ENCODE data around the gene E2F8.
A peak's percentile ranks its signal among the peaks of the same experiment; 100 is the strongest.
"Not testable (repeated sequence)": the region's sequence is repeated elsewhere in the genome, so short reads cannot be mapped to it uniquely, and the experiment has no call there.

The E2F8 gene

GRCh38 chr11:19267567-19267966 is 26.8 kb upstream of the E2F8 start:
- Mint-ChIP-seq H3K36me3 (no peaks in the 10 kb centered on the region), H3K27me3 (peaks cover 24% of the 10 kb centered on the region), H3K4me1 (no peaks in the 10 kb centered on the region), H3K4me3 (no peak overlapping the region), H3K9me3 (no peaks in the 10 kb centered on the region), H3K27ac (no peak overlapping the region)
- CTCF ChIA-PET: no interaction called here
- DNase-seq: no peak

- H3K9me3 Mint-ChIP-seq: no peaks in the 10 kb centered on the region
- H3K36me3 Mint-ChIP-seq: no peaks in the 10 kb centered on the region
- DNase-seq: no peak
- H3K4me3 Mint-ChIP-seq: no peak overlapping the region
- H3K4me1 Mint-ChIP-seq: no peaks in the 10 kb centered on the region
- no peak overlapping the region for H3K27ac Mint-ChIP-seq
- H3K27me3 Mint-ChIP-seq: peaks cover 17% of the 10 kb centered on the region
- CTCF ChIA-PET: no interaction called here
These were observed 22.6 kb upstream of the E2F8 start for GRCh38 chr11:19263333-19263732.

GRCh38 chr11:19259487-19260345 is 19.0 kb upstream of the E2F8 start:
- no peaks in the 10 kb centered on the region for H3K36me3 Mint-ChIP-seq
- H3K27ac Mint-ChIP-seq: no peak overlapping the region

GRCh38 chr11:19258641-19259230 is 18.0 kb upstream of the E2F8 start:
- no peaks in the 10 kb centered on the region for H3K4me1 Mint-ChIP-seq
- H3K9me3 Mint-ChIP-seq: peaks cover 3% of the 10 kb centered on the region
- no peak overlapping the region for H3K27ac Mint-ChIP-seq
- no peaks in the 10 kb centered on the region for H3K36me3 Mint-ChIP-seq
- DNase-seq: no peak
- peaks cover 19% of the 10 kb centered on the region for H3K27me3 Mint-ChIP-seq
- H3K4me3 Mint-ChIP-seq: no peak overlapping the region
- CTCF ChIA-PET: interaction anchor here (0.8 to 2.2 kb wide), 7 partner anchors 13 to 295 kb away, joined by 3 to 15 read pairs (median 3); no protein-coding TSS in a partner anchor

More at GRCh38 chr11:19259487-19260345, 19.0 kb upstream of the E2F8 start:
- CTCF ChIA-PET: interaction anchor here (0.6 to 2.2 kb wide), 11 partner anchors 14 to 518 kb away, joined by 3 to 15 read pairs (median 3); no protein-coding TSS in a partner anchor
- H3K27me3 Mint-ChIP-seq: peaks cover 16% of the 10 kb centered on the region
- no peaks in the 10 kb centered on the region for H3K4me1 Mint-ChIP-seq
- H3K4me3 Mint-ChIP-seq: no peak overlapping the region
- H3K9me3 Mint-ChIP-seq: peaks cover 3% of the 10 kb centered on the region
- peak; percentile 79 for DNase-seq

- CTCF ChIA-PET, H3K9me3 Mint-ChIP-seq: not testable (repeated sequence)
- peaks cover 29% of the 10 kb centered on the region for H3K27me3 Mint-ChIP-seq
These were observed 13.7 kb upstream of the E2F8 start for GRCh38 chr11:19254441-19254840.

GRCh38 chr11:19253817-19254216 is 13.1 kb upstream of the E2F8 start:
- no peak overlapping the region for H3K27ac Mint-ChIP-seq
- DNase-seq: no peak
- no peak overlapping the region for H3K4me3 Mint-ChIP-seq
- peaks cover 9% of the 10 kb centered on the region for H3K9me3 Mint-ChIP-seq
- no peaks in the 10 kb centered on the region for H3K36me3 Mint-ChIP-seq
- no peaks in the 10 kb centered on the region for H3K4me1 Mint-ChIP-seq
- peaks cover 36% of the 10 kb centered on the region for H3K27me3 Mint-ChIP-seq
- CTCF ChIA-PET: interaction anchor here (1.0 to 1.2 kb wide), 2 partner anchors 181 to 183 kb away, joined by 3 read pairs; no protein-coding TSS in a partner anchor

More at GRCh38 chr11:19254441-19254840, 13.7 kb upstream of the E2F8 start:
- not testable (repeated sequence) for H3K27ac Mint-ChIP-seq, H3K4me3 Mint-ChIP-seq, H3K4me1 Mint-ChIP-seq, DNase-seq, H3K36me3 Mint-ChIP-seq

GRCh38 chr11:19253153-19253745 is 12.5 kb upstream of the E2F8 start:
- no peak for DNase-seq
- Mint-ChIP-seq H3K9me3 (peaks cover 12% of the 10 kb centered on the region), H3K27ac (no peak overlapping the region), H3K4me1 (no peaks in the 10 kb centered on the region), H3K27me3 (peaks cover 41% of the 10 kb centered on the region), H3K4me3 (no peak overlapping the region), H3K36me3 (no peaks in the 10 kb centered on the region)
- CTCF ChIA-PET: interaction anchor here (0.8 to 1.2 kb wide), 3 partner anchors 181 to 301 kb away, joined by 3 read pairs; no protein-coding TSS in a partner anchor

- H3K27ac Mint-ChIP-seq: no peak overlapping the region
- no peaks in the 10 kb centered on the region for H3K36me3 Mint-ChIP-seq
- DNase-seq: no peak
- CTCF ChIA-PET: interaction anchor here (0.8 to 1.2 kb wide), 3 partner anchors 180 to 302 kb away, joined by 3 read pairs; no protein-coding TSS in a partner anchor
- H3K27me3 Mint-ChIP-seq: peaks cover 46% of the 10 kb centered on the region
- H3K9me3 Mint-ChIP-seq: peaks cover 15% of the 10 kb centered on the region
- no peak overlapping the region for H3K4me3 Mint-ChIP-seq
- H3K4me1 Mint-ChIP-seq: no peaks in the 10 kb centered on the region
These were observed 11.8 kb upstream of the E2F8 start for GRCh38 chr11:19252394-19253152.

- CTCF ChIA-PET: no interaction called here
- Mint-ChIP-seq H3K27ac (no peak overlapping the region), H3K9me3 (peaks cover 15% of the 10 kb centered on the region), H3K4me3 (no peak overlapping the region), H3K4me1 (no peaks in the 10 kb centered on the region), H3K27me3 (peaks cover 46% of the 10 kb centered on the region), H3K36me3 (no peaks in the 10 kb centered on the region)
- DNase-seq: no peak
These were observed 10.8 kb upstream of the E2F8 start for GRCh38 chr11:19251577-19251976.

GRCh38 chr11:19246816-19247215 is 6.1 kb upstream of the E2F8 start:
- Mint-ChIP-seq H3K9me3 (peaks cover 12% of the 10 kb centered on the region), H3K27ac (no peak overlapping the region), H3K4me1 (peaks cover 24% of the 10 kb centered on the region), H3K4me3 (no peak overlapping the region), H3K36me3 (peaks cover 2% of the 10 kb centered on the region), H3K27me3 (peaks cover 43% of the 10 kb centered on the region)
- CTCF ChIA-PET: interaction anchor here (1.6 kb wide), 1 partner anchor 13 kb away, joined by 7 read pairs; no protein-coding TSS in a partner anchor
- no peak for DNase-seq

- CTCF ChIA-PET: interaction anchor here (1.4 to 1.6 kb wide), 2 partner anchors 14 kb away, joined by 7 to 9 read pairs; no protein-coding TSS in a partner anchor
- Mint-ChIP-seq H3K36me3 (peaks cover 2% of the 10 kb centered on the region), H3K27ac (no peak overlapping the region), H3K4me3 (no peak overlapping the region), H3K27me3 (peaks cover 42% of the 10 kb centered on the region), H3K9me3 (peaks cover 12% of the 10 kb centered on the region), H3K4me1 (peaks cover 25% of the 10 kb centered on the region)
- DNase-seq: no peak
These were observed 4.6 kb upstream of the E2F8 start for GRCh38 chr11:19245351-19245750.

- H3K9me3 Mint-ChIP-seq: peaks cover 11% of the 10 kb centered on the region
- H3K27ac Mint-ChIP-seq: no peak overlapping the region
- H3K27me3 Mint-ChIP-seq: peaks cover 40% of the 10 kb centered on the region
- CTCF ChIA-PET: interaction anchor here (1.4 kb wide), 1 partner anchor 15 kb away, joined by 9 read pairs; no protein-coding TSS in a partner anchor
- H3K4me1 Mint-ChIP-seq: peaks cover 29% of the 10 kb centered on the region
- peaks cover 5% of the 10 kb centered on the region for H3K36me3 Mint-ChIP-seq
- DNase-seq: no peak
- no peak overlapping the region for H3K4me3 Mint-ChIP-seq
These were observed 3.9 kb upstream of the E2F8 start for GRCh38 chr11:19244621-19245020.

GRCh38 chr11:19244084-19244483 is 3.3 kb upstream of the E2F8 start:
- CTCF ChIA-PET: interaction anchor here (1.4 kb wide), 1 partner anchor 15 kb away, joined by 9 read pairs; no protein-coding TSS in a partner anchor
- no peak overlapping the region for H3K27ac Mint-ChIP-seq
- no peak overlapping the region for H3K4me3 Mint-ChIP-seq
- peaks cover 7% of the 10 kb centered on the region for H3K9me3 Mint-ChIP-seq
- DNase-seq: no peak
- H3K4me1 Mint-ChIP-seq: peaks cover 33% of the 10 kb centered on the region
- H3K27me3 Mint-ChIP-seq: peaks cover 35% of the 10 kb centered on the region
- H3K36me3 Mint-ChIP-seq: peaks cover 10% of the 10 kb centered on the region

Measured in activated naive CD4-positive, alpha-beta T cell treated with anti-CD3 and anti-CD28 coated beads, Interleukin-2, amount 10 ng/mL, durations not matched to agents 7 days and 5 days (primary cell).